ENCODE results near the gene APMAP. TPM values are rescaled to one million over a fixed set of nuclear protein-coding genes. Genes with fewer than 3 reads are reported as not detected.
A peak's percentile ranks its signal among the peaks of the same experiment; 100 is the strongest.

The APMAP gene
- total RNA-seq, 4 donors from 2014 or later: 45.3 to 83.1 (median 54.1) TPM

DNA sequence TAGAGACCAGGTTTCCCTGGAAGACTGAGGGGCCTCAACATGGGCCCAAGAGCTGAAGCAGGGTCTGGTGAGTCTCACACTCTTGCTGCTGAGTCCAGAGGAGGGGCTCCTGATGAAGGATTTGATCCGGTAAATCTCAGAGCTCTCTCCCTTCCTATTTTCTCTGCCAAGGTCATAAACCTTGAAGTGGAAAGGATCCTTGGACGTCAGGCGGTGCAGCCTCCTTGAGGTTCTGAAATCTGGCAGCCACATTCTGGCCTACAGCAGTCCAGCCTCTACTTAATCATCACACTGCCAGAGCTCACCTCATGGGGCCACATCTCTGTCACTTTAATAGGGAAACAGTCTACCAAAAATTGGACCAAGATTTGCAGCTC lies 41.4 kb upstream of the APMAP start:
- H3K27ac ChIP-seq: peak overlapping the region; percentile 14 to 96 (median 83)
- 38 to 50% methylated on average over 3 of the region's 3 CpGs for WGBS, 2 donors
- DNase-seq (ENCODE audit: low spot score in 2 of 2): no peak

DNA sequence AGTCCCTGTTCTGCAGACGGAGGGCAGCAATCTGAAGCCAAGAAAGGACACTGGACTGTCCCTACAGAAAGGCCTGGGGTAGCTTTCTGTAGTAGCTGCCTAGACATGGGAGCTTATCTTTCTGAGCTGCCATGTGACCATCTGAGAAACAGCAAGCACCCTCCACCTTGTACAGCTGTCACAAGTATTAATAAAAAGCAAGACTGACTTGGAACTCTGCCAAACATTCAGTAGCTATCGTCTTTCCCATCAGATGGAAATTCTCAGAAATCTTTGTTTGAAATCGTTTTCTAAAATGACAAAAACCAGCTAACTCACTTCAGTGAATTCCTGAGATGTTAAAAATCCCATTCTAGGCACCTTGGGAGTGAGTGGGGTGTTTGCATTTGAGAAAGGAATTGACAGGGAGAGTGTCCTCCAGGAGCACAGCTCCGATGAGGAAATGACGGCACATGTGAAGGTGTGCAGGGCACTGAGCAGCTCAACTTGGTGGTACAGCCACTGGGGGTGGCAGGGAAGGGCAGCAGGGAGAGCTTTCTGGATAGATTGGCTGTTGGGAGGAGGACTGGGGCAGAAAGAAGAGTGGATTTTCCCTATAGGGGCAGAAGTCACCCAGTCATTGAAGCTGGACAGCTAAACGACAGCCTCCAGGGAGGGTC lies 40.8 kb upstream of the APMAP start:
- Histone ChIP-seq H3K4me1 (peaks cover 4 to 100% (median 89%) of the 10 kb centered on the region in 4 donors), H3K27ac (peak overlapping the region; percentile 14 to 96 (median 83)), H3K9me3 (no peaks in the 10 kb centered on the region), H3K4me3 (no peak overlapping the region), H3K27me3 (no peaks in the 10 kb centered on the region), H3K36me3 (no peaks in the 10 kb centered on the region)
- 46% methylated on average over 6 of the region's 6 CpGs for WGBS, 2 donors
- DNase-seq (ENCODE audit: low spot score in 2 of 2): no peak
- TF ChIP-seq CTCF (IDR thresholded peaks at IDR 0.05) (no peak), EP300 (IDR thresholded peaks at IDR 0.05) (no peak), POLR2A (IDR thresholded peaks at IDR 0.05) (no peak)

More for the DNA sequence above, 41.4 kb upstream of the APMAP start:
- no peak for TF ChIP-seq EP300 (IDR thresholded peaks at IDR 0.05)
- TF ChIP-seq POLR2A (IDR thresholded peaks at IDR 0.05): no peak
- Histone ChIP-seq H3K4me1 (peaks cover 8 to 100% (median 92%) of the 10 kb centered on the region in 4 donors), H3K36me3 (no peaks in the 10 kb centered on the region), H3K27me3 (no peaks in the 10 kb centered on the region), H3K4me3 (no peak overlapping the region), H3K9me3 (no peaks in the 10 kb centered on the region)

DNA sequence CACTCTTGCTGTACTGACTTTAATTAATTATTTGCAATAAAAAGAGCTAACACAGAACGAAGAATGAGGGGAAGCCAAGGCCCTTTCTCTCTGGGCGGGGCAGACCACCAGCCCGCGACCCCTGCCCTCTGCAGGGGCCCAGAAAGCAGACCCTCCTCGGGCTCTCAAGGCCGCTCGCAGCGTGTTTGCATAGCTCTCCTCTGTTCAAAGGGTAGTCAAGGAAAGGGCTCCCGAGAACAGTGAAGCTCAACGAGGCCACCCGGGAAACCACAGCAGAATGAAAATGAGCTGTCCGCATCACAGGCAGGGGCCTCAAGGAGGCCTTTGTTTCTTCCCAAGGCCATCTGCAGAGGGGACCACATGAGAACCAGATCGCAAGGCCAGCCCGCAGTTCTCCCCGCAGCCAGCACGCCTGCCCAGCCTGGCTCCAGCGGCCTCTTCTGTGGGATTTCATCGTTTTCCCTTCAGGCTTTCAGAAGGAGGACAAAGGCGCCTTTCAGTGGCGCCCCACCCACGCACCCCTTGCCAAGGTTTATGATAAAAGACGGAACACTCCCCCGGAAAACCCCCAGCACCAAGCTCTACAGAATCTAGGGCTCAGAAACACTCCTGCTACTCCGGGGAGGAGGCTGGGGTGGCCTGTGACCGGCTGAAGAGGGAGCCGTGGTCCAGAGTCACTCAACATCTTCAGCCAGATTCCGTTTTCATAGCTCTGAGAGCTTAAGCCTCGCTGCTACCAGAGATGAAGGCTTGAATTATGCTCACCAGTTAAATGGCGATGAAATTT lies 40.1 kb upstream of the APMAP start:
- H3K4me3 ChIP-seq: peak overlapping the region in 3 of 4 donors; percentile 6 to 24 (median 10)
- no peaks in the 10 kb centered on the region for H3K9me3 ChIP-seq
- TF ChIP-seq POLR2A (IDR thresholded peaks at IDR 0.05) (peak; percentile 24 to 25), EP300 (IDR thresholded peaks at IDR 0.05) (peak in 1 of 2 donors; percentile 86), CTCF (IDR thresholded peaks at IDR 0.05) (peak in 4 of 5 experiments; percentile 8 to 42 (median 20))
- no peaks in the 10 kb centered on the region for H3K27me3 ChIP-seq
- H3K4me1 ChIP-seq: peaks cover 4 to 100% (median 85%) of the 10 kb centered on the region in 4 donors
- H3K27ac ChIP-seq: peak overlapping the region; percentile 74 to 96 (median 83)
- no peaks in the 10 kb centered on the region for H3K36me3 ChIP-seq
- DNase-seq (ENCODE audit: low spot score in 2 of 2): peak in 1 of 2 donors; percentile 69
- WGBS, 2 donors: 42 to 46% methylated on average over 28 to 29 of the region's 29 CpGs

- no peaks in the 10 kb centered on the region for H3K9me3 ChIP-seq
- no peaks in the 10 kb centered on the region for H3K36me3 ChIP-seq
- H3K4me3 ChIP-seq: peak overlapping the region in 3 of 4 donors; percentile 6 to 24 (median 10)
- H3K4me1 ChIP-seq: peaks cover 1 to 100% (median 84%) of the 10 kb centered on the region in 4 donors
- TF ChIP-seq POLR2A (IDR thresholded peaks at IDR 0.05) (no peak), CTCF (IDR thresholded peaks at IDR 0.05) (no peak), EP300 (IDR thresholded peaks at IDR 0.05) (no peak)
- peak overlapping the region; percentile 74 to 96 (median 83) for H3K27ac ChIP-seq
- 51 to 71% methylated on average over 16 of the region's 16 CpGs for WGBS, 2 donors
- H3K27me3 ChIP-seq: no peaks in the 10 kb centered on the region
- no peak for DNase-seq (ENCODE audit: low spot score in 2 of 2)
Measured at GRCh38 chr20:25032065-25032477, 39.5 kb upstream of the APMAP start.

GRCh38 chr20:25031241-25031640 lies 38.7 kb upstream of the APMAP start:
- Histone ChIP-seq H3K27me3 (no peaks in the 10 kb centered on the region), H3K36me3 (no peaks in the 10 kb centered on the region), H3K27ac (peak overlapping the region; percentile 74 to 96 (median 83)), H3K9me3 (no peaks in the 10 kb centered on the region), H3K4me1 (peaks cover 0 to 100% (median 79%) of the 10 kb centered on the region in 4 donors), H3K4me3 (no peak overlapping the region)
- WGBS, 2 donors: 64 to 84% methylated on average over 3 of the region's 3 CpGs
- TF ChIP-seq POLR2A (IDR thresholded peaks at IDR 0.05): no peak
- no peak for TF ChIP-seq CTCF (IDR thresholded peaks at IDR 0.05)
- no peak for TF ChIP-seq EP300 (IDR thresholded peaks at IDR 0.05)
- no peak for DNase-seq (ENCODE audit: low spot score in 2 of 2)

Measured in tibial nerve (tissue), 4 donors.